CD4-positive, CD25-positive, alpha-beta regulatory T cell (primary cell): Measurements from ENCODE around the gene FBXL22. TPM values are rescaled to one million over a fixed set of nuclear protein-coding genes. Genes with fewer than 3 reads are reported as not detected.

ENCODE experiments used
- ATAC-seq, 2 donors: fragments of 150-1000 bp; cut with Tn5 transposase; one replicate each; pipeline ENCODE4 v1.10.0; 2021; ENCODE audit warnings: low read depth in 2 of 2, moderate number of reproducible peaks in 2 of 2, moderate library complexity in 1 of 2
- DNase-seq, 3 donors: peaks; one replicate each; pipeline versions ENCODE4 v3.0.0 to v3.0.0-alpha.2; 2012 to 2022; ENCODE audit warnings: mixed read lengths in 1 of 3
- H3K27ac ChIP-seq: one replicate; pipeline ENCODE4 v1.7.0; 2013; ENCODE audit warnings: mild to moderate bottlenecking, low read length; ENCODE audit not compliant: insufficient read depth, poor library complexity, severe bottlenecking
- H3K27me3 ChIP-seq: one replicate; pipeline ENCODE4 v1.7.0; 2013; ENCODE audit warnings: low read length; ENCODE audit not compliant: control insufficient read depth, insufficient read depth
- H3K36me3 ChIP-seq: one replicate; pipeline ENCODE4 v1.7.0; 2013; ENCODE audit warnings: mild to moderate bottlenecking, low read length, moderate library complexity; ENCODE audit not compliant: control insufficient read depth, insufficient read depth
- H3K4me1 ChIP-seq: 2 replicates; pipeline ENCODE4 v1.7.0; 2013; ENCODE audit warnings: mild to moderate bottlenecking, low read length; ENCODE audit not compliant: insufficient read depth, control insufficient read depth, poor library complexity, severe bottlenecking
- H3K4me3 ChIP-seq: one replicate; pipeline ENCODE4 v1.7.0; 2013; ENCODE audit warnings: low read depth, mild to moderate bottlenecking, low read length, moderate library complexity
- H3K9me3 ChIP-seq, 2 experiments: 1 replicate in 1 of 2; 2 replicates in 1 of 2; pipeline ENCODE4 v1.7.0; 2013; ENCODE audit warnings: low read length in 2 of 2, mild to moderate bottlenecking in 1 of 2, moderate library complexity in 1 of 2; ENCODE audit not compliant: control insufficient read depth in 2 of 2
- H3K27ac Mint-ChIP-seq, 3 donors: one replicate each; pipeline ENCODE4 v1.8.0; 2020 to 2022; ENCODE audit warnings: mild to moderate bottlenecking in 3 of 3, mixed read lengths in 3 of 3, moderate library complexity in 2 of 3
- H3K27me3 Mint-ChIP-seq: one replicate; pipeline ENCODE4 v1.8.0; 2022; ENCODE audit warnings: mild to moderate bottlenecking, mixed read lengths
- H3K36me3 Mint-ChIP-seq: one replicate; pipeline ENCODE4 v1.8.0; 2020; ENCODE audit warnings: mixed read lengths
- H3K4me1 Mint-ChIP-seq, 4 donors: one replicate each; pipeline ENCODE4 v1.8.0; 2020 to 2022; ENCODE audit warnings: mixed read lengths in 4 of 4, mild to moderate bottlenecking in 1 of 4
- H3K4me3 Mint-ChIP-seq, 4 donors: one replicate each; pipeline ENCODE4 v1.8.0; 2020 to 2022; ENCODE audit warnings: mild to moderate bottlenecking in 4 of 4, mixed read lengths in 4 of 4, moderate library complexity in 3 of 4
- H3K9me3 Mint-ChIP-seq, 7 donors: one replicate each; pipeline ENCODE4 v1.8.0; 2020 to 2022; ENCODE audit warnings: mixed read lengths in 7 of 7, mild to moderate bottlenecking in 3 of 7, moderate library complexity in 2 of 7
- polyA plus RNA-seq, 4 donors: library from polyadenylated mRNA; unstranded; fragments of 300-500 nt; fragmentation: Illumina TruSeq; gene quantifications; one replicate each; pipeline ENCODE4 v1.2.3, GENCODE V29; 2021
- total RNA-seq: library from RNA; stranded (reverse); gene quantifications from one replicate; pipeline ENCODE4 v1.2.3, GENCODE V29; 2022

Gene FBXL22
- total and polyA plus RNA-seq, 5 donors from 2014 or later: 0.45 to 2.1 (median 1.3) TPM

GRCh38 chr15:63600616-63601025 is 3.4 kb downstream of the FBXL22 start:
- Mint-ChIP-seq H3K4me3 (peak overlapping the region; percentile 90 to 96 (median 94)), H3K27me3 (no peaks in the 10 kb centered on the region), H3K36me3 (no peaks in the 10 kb centered on the region), H3K27ac (peak overlapping the region; percentile 88 to 93 (median 89)), H3K9me3 (no peaks in the 10 kb centered on the region), H3K4me1 (peaks cover 12 to 71% (median 35%) of the 10 kb centered on the region in 4 donors)
- H3K27ac ChIP-seq: peak overlapping the region; percentile 67
- H3K4me3 ChIP-seq: peak overlapping the region; percentile 66
- no peaks in the 10 kb centered on the region for H3K36me3 ChIP-seq
- H3K9me3 ChIP-seq: no peaks in the 10 kb centered on the region
- ATAC-seq: peak; percentile 86 to 88
- H3K27me3 ChIP-seq: no peaks in the 10 kb centered on the region
- peak; percentile 84 to 96 (median 92) for DNase-seq
- H3K4me1 ChIP-seq: peaks cover 35% of the 10 kb centered on the region

- peaks cover 41% of the 10 kb centered on the region for H3K4me1 ChIP-seq
- peak; percentile 50 to 61 (median 52) for DNase-seq
- peaks cover 17 to 71% (median 38%) of the 10 kb centered on the region in 4 donors for H3K4me1 Mint-ChIP-seq
- H3K9me3 ChIP-seq: no peaks in the 10 kb centered on the region
- peak overlapping the region; percentile 84 to 95 (median 88) for H3K27ac Mint-ChIP-seq
- no peaks in the 10 kb centered on the region for H3K36me3 ChIP-seq
- peak overlapping the region; percentile 90 to 98 (median 96) for H3K4me3 Mint-ChIP-seq
- ATAC-seq: peak; percentile 5 to 9
- no peaks in the 10 kb centered on the region for H3K9me3 Mint-ChIP-seq
- peak overlapping the region; percentile 95 for H3K4me3 ChIP-seq
- H3K36me3 Mint-ChIP-seq: no peaks in the 10 kb centered on the region
- no peaks in the 10 kb centered on the region for H3K27me3 ChIP-seq
- no peaks in the 10 kb centered on the region for H3K27me3 Mint-ChIP-seq
- peak overlapping the region; percentile 59 for H3K27ac ChIP-seq
These were observed 4.0 kb downstream of the FBXL22 start for GRCh38 chr15:63601026-63601703.

GRCh38 chr15:63601704-63602185 is 4.6 kb downstream of the FBXL22 start:
- Mint-ChIP-seq H3K27ac (peak overlapping the region; percentile 84 to 95 (median 88)), H3K36me3 (no peaks in the 10 kb centered on the region), H3K9me3 (no peaks in the 10 kb centered on the region), H3K27me3 (no peaks in the 10 kb centered on the region), H3K4me3 (peak overlapping the region; percentile 90 to 98 (median 96)), H3K4me1 (peaks cover 17 to 72% (median 38%) of the 10 kb centered on the region in 4 donors)
- ATAC-seq (no peak), DNase-seq (no peak)
- peak overlapping the region; percentile 59 for H3K27ac ChIP-seq
- H3K9me3 ChIP-seq: no peaks in the 10 kb centered on the region
- no peaks in the 10 kb centered on the region for H3K36me3 ChIP-seq
- H3K27me3 ChIP-seq: no peaks in the 10 kb centered on the region
- H3K4me1 ChIP-seq: peaks cover 46% of the 10 kb centered on the region
- H3K4me3 ChIP-seq: peak overlapping the region; percentile 84

- Mint-ChIP-seq H3K27ac (peak overlapping the region in 2 of 3 donors; percentile 78 to 88), H3K4me3 (peak overlapping the region; percentile 77 to 96 (median 86)), H3K36me3 (peaks cover 5% of the 10 kb centered on the region), H3K9me3 (no peaks in the 10 kb centered on the region), H3K4me1 (peaks cover 17 to 71% (median 36%) of the 10 kb centered on the region in 4 donors), H3K27me3 (no peaks in the 10 kb centered on the region)
- Histone ChIP-seq H3K4me3 (no peak overlapping the region), H3K27me3 (no peaks in the 10 kb centered on the region), H3K27ac (no peak overlapping the region), H3K9me3 (no peaks in the 10 kb centered on the region), H3K4me1 (peaks cover 47% of the 10 kb centered on the region), H3K36me3 (no peaks in the 10 kb centered on the region)
- ATAC-seq: no peak
- DNase-seq: no peak
These were observed 5.4 kb downstream of the FBXL22 start for GRCh38 chr15:63602595-63602994.

GRCh38 chr15:63603516-63603915 is 6.3 kb downstream of the FBXL22 start:
- Mint-ChIP-seq H3K4me1 (peaks cover 17 to 72% (median 32%) of the 10 kb centered on the region in 4 donors), H3K27ac (peak overlapping the region in 1 of 3 donors; percentile 34), H3K27me3 (no peaks in the 10 kb centered on the region), H3K36me3 (peaks cover 11% of the 10 kb centered on the region), H3K9me3 (no peaks in the 10 kb centered on the region), H3K4me3 (peak overlapping the region in 2 of 4 donors; percentile 81 to 90)
- ATAC-seq (no peak), DNase-seq (no peak)
- H3K36me3 ChIP-seq: peaks cover 9% of the 10 kb centered on the region
- no peaks in the 10 kb centered on the region for H3K9me3 ChIP-seq
- peaks cover 47% of the 10 kb centered on the region for H3K4me1 ChIP-seq
- H3K4me3 ChIP-seq: no peak overlapping the region
- H3K27me3 ChIP-seq: no peaks in the 10 kb centered on the region
- H3K27ac ChIP-seq: no peak overlapping the region

GRCh38 chr15:63604281-63604680 is 7.1 kb downstream of the FBXL22 start:
- Mint-ChIP-seq H3K36me3 (peaks cover 16% of the 10 kb centered on the region), H3K27ac (peak overlapping the region in 2 of 3 donors; percentile 56 to 89), H3K4me1 (peaks cover 17 to 66% (median 30%) of the 10 kb centered on the region in 4 donors), H3K27me3 (no peaks in the 10 kb centered on the region), H3K9me3 (no peaks in the 10 kb centered on the region), H3K4me3 (peak overlapping the region in 2 of 4 donors; percentile 33 to 72)
- Histone ChIP-seq H3K4me1 (peaks cover 44% of the 10 kb centered on the region), H3K36me3 (peaks cover 16% of the 10 kb centered on the region), H3K27me3 (no peaks in the 10 kb centered on the region), H3K27ac (no peak overlapping the region), H3K4me3 (no peak overlapping the region), H3K9me3 (no peaks in the 10 kb centered on the region)
- no peak for DNase-seq
- ATAC-seq: no peak

GRCh38 chr15:63605036-63605435 is 7.8 kb downstream of the FBXL22 start:
- H3K4me3 Mint-ChIP-seq: peak overlapping the region in 3 of 4 donors; percentile 17 to 76 (median 33)
- ATAC-seq: no peak
- peaks cover 19 to 60% (median 32%) of the 10 kb centered on the region in 4 donors for H3K4me1 Mint-ChIP-seq

More at GRCh38 chr15:63605036-63605435, 7.8 kb downstream of the FBXL22 start:
- no peaks in the 10 kb centered on the region for H3K9me3 Mint-ChIP-seq
- Histone ChIP-seq H3K4me3 (no peak overlapping the region), H3K9me3 (no peaks in the 10 kb centered on the region), H3K27ac (peak overlapping the region; percentile 66), H3K27me3 (no peaks in the 10 kb centered on the region), H3K4me1 (peaks cover 39% of the 10 kb centered on the region), H3K36me3 (peaks cover 19% of the 10 kb centered on the region)
- H3K27me3 Mint-ChIP-seq: no peaks in the 10 kb centered on the region
- peak overlapping the region; percentile 84 to 89 (median 89) for H3K27ac Mint-ChIP-seq
- H3K36me3 Mint-ChIP-seq: peaks cover 17% of the 10 kb centered on the region
- no peak for DNase-seq
